C4-2B (cell line): ENCODE results near the gene DIPK1A.

ENCODE experiments used
- CTCF ChIP-seq: fragments of 450-650 bp; conservative IDR thresholded peaks from 2 replicates; pipeline ENCODE4 v1.5.1; 2017; ENCODE audit warnings: mild to moderate bottlenecking
- ZFX ChIP-seq: fragments of 450-650 bp; IDR thresholded peaks from 2 replicates; pipeline ENCODE4 v1.6.1; 2017

DNA sequence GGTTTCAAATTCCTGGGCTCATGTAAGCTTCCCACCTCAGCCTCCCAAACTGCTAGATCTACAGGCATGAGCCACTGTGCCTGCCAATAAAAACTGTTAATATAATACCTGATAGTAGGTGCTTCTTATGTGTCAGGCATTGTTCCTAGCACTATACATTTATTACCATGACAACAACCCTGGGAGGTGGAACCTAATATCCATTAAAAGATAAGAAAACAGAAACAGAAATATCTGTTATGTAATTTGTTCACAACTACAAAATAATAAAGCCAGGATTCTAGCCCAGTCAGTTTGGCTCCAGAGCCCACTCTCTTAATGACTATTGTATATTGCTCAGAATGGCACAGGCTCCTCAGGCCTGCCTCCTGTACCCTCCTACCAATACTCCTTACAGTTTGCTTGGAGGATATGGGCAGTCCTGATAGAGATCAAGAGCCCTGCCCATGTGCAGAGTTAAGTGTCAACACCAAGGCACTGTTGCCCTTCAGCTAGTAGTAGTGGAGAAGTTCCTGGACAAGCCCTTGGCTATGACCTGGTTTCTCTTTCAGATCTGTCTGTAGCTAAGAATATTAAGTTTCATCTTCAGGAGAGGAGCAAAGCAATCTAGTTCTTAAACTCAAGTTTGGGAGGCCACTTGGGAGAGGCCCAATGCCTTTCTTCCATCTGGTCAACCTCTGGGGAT is 107.0 kb downstream of the DIPK1A start:
- TF ChIP-seq CTCF: no peak
- TF ChIP-seq ZFX: no peak
